ENCODE data around the gene KRTAP27-1. TPM values are rescaled to one million over a fixed set of nuclear protein-coding genes. Genes with fewer than 3 reads are reported as not detected.

The KRTAP27-1 gene
- polyA plus RNA-seq, 1 experiment: not detected

DNA sequence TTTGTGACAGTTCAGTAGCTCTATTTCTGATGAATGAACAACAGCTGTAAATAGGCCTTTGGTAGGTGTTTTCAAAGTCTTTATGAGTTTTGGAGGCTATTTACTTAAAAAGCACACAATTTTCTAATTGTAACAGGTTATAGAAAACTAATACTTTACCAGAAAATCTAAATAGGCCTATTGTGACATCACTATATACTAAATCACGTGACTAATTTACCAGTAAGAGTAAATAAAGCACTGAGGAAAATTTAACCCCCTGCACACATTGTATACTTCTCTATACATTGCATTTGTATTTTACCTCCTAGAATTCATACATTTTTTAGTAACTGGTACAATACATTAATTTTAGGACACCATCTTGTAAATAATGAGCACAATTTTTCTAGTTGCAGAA, 32.4 kb downstream of the KRTAP27-1 start:
- TF ChIP-seq, protein P1, sequence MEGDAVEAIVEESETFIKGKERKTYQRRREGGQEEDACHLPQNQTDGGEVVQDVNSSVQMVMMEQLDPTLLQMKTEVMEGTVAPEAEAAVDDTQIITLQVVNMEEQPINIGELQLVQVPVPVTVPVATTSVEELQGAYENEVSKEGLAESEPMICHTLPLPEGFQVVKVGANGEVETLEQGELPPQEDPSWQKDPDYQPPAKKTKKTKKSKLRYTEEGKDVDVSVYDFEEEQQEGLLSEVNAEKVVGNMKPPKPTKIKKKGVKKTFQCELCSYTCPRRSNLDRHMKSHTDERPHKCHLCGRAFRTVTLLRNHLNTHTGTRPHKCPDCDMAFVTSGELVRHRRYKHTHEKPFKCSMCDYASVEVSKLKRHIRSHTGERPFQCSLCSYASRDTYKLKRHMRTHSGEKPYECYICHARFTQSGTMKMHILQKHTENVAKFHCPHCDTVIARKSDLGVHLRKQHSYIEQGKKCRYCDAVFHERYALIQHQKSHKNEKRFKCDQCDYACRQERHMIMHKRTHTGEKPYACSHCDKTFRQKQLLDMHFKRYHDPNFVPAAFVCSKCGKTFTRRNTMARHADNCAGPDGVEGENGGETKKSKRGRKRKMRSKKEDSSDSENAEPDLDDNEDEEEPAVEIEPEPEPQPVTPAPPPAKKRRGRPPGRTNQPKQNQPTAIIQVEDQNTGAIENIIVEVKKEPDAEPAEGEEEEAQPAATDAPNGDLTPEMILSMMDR (IDR thresholded peaks at IDR 0.05; ENCODE audit: insufficient read depth, low read depth, low read length): no peak
- no peak for DNase-seq (ENCODE audit: low read depth)
- no peaks in the 10 kb centered on the region for H3K27me3 ChIP-seq (ENCODE audit: control insufficient read depth, insufficient read depth, low read length)
- H3K36me3 ChIP-seq (ENCODE audit: control insufficient read depth, insufficient read depth, low read length): no peaks in the 10 kb centered on the region
- CTCF ChIA-PET: no interaction called here
- no peak overlapping the region for H3K4me3 ChIP-seq (ENCODE audit: low read depth, low read length)
- POLR2A ChIA-PET: no interaction called here

DNA sequence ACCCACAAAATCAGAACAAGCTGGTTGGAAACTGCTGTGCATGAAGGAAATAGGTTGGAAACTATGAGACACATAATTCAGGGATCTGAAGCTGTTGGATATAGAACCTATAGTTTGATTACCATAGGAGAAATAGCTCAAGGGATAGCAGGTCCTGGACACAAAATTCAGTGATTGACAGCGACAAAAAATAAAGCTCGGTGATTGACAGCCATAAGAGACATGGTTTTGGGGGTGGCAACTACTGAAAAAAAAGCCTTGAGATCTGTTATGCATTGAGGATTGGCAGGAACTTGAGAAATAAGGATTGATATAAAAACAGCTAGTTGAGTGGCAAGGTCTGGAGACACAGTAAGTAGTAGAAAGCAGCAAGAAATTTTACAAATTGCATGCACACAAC, 48.3 kb downstream of the KRTAP27-1 start, which contains the start of gene KRTAP25-1:
Gene KRTAP25-1 (minus strand): TSS at position 300 of the 400 bp plus-strand sequence. CDS start 24 bp downstream, at position 276.
- no peak for DNase-seq (ENCODE audit: low read depth)
- TF ChIP-seq, protein P1 (IDR thresholded peaks at IDR 0.05; ENCODE audit: insufficient read depth, low read depth, low read length): no peak
- no peaks in the 10 kb centered on the region for H3K36me3 ChIP-seq (ENCODE audit: control insufficient read depth, insufficient read depth, low read length)
- H3K27me3 ChIP-seq (ENCODE audit: control insufficient read depth, insufficient read depth, low read length): no peaks in the 10 kb centered on the region
- H3K4me3 ChIP-seq (ENCODE audit: low read depth, low read length): no peak within 1 kb of the TSS
- POLR2A ChIA-PET: no interaction called here
- CTCF ChIA-PET: no interaction called here

Small RNA genes lying within 50 kb of the gene (small RNA-seq; reads per million reads assigned to genes)
- not detected for gene KRTAP23-1 (ENCODE audit: insufficient read length, low read depth, low replicate concordance)
- not detected for gene MIR4327 (ENCODE audit: insufficient read length, low read depth, low replicate concordance)

Other genes with a start within 250 kb of the KRTAP27-1 start
- not detected in 2 replicates for gene CLDN17, start 170.9 kb downstream of the KRTAP27-1 start, polyA plus RNA-seq (2011; rRNA removed)
- not detected in 2 replicates for gene CLDN8, start 121.6 kb downstream of the KRTAP27-1 start, polyA plus RNA-seq (2011; rRNA removed)
- gene KRTAP24-1, start 54.7 kb downstream of the KRTAP27-1 start, polyA plus RNA-seq (2011; rRNA removed): not detected in 2 replicates
- not detected in 2 replicates for gene KRTAP25-1, start 48.2 kb downstream of the KRTAP27-1 start, polyA plus RNA-seq (2011; rRNA removed)
- gene KRTAP26-1, start 17.4 kb downstream of the KRTAP27-1 start, polyA plus RNA-seq (2011; rRNA removed): not detected in 2 replicates
- not detected in 2 replicates for gene KRTAP23-1, start 10.9 kb upstream of the KRTAP27-1 start, polyA plus RNA-seq (2011; rRNA removed)
- not detected in 2 replicates for gene KRTAP13-2, start 34.6 kb upstream of the KRTAP27-1 start, polyA plus RNA-seq (2011; rRNA removed)
- gene KRTAP13-1, start 58.3 kb upstream of the KRTAP27-1 start, polyA plus RNA-seq (2011; rRNA removed): not detected in 2 replicates
- not detected in 2 replicates for gene KRTAP13-3, start 88.2 kb upstream of the KRTAP27-1 start, polyA plus RNA-seq (2011; rRNA removed)
- not detected in 2 replicates for gene KRTAP13-4, start 92.5 kb upstream of the KRTAP27-1 start, polyA plus RNA-seq (2011; rRNA removed)
- gene KRTAP15-1, start 102.6 kb upstream of the KRTAP27-1 start, polyA plus RNA-seq (2011; rRNA removed): not detected in 2 replicates
- gene KRTAP19-1, start 142.7 kb upstream of the KRTAP27-1 start, polyA plus RNA-seq (2011; rRNA removed): not detected in 2 replicates
- gene KRTAP19-2, start 149.7 kb upstream of the KRTAP27-1 start, polyA plus RNA-seq (2011; rRNA removed): not detected in 2 replicates
- not detected in 2 replicates for gene KRTAP19-3, start 154.3 kb upstream of the KRTAP27-1 start, polyA plus RNA-seq (2011; rRNA removed)
- gene KRTAP19-4, start 159.5 kb upstream of the KRTAP27-1 start, polyA plus RNA-seq (2011; rRNA removed): not detected in 2 replicates
- gene KRTAP19-5, start 164.4 kb upstream of the KRTAP27-1 start, polyA plus RNA-seq (2011; rRNA removed): not detected in 2 replicates
- gene KRTAP19-6, start 204.2 kb upstream of the KRTAP27-1 start, polyA plus RNA-seq (2011; rRNA removed): not detected in 2 replicates
- gene KRTAP19-7, start 223.6 kb upstream of the KRTAP27-1 start, polyA plus RNA-seq (2011; rRNA removed): not detected in 2 replicates